ENCODE results near the gene PPP2R5C.

Gene PPP2R5C

GRCh38 chr14:101975231-101975630, 213.7 kb downstream of the PPP2R5C start:
- DNase-seq, result no peak

Measured in stimulated activated CD4-positive, alpha-beta T cell treated with anti-CD3 and anti-CD28 coated beads, Interleukin-1b, Interleukin-23, amount 100 ng/mL, for 48 hours (primary cell).